ENCODE data around the gene ETNK1. TPM values are rescaled to one million over a fixed set of nuclear protein-coding genes. Genes with fewer than 3 reads are reported as not detected.

Gene ETNK1
- total and polyA plus RNA-seq, 2 experiments from 2014 or later = 19.0 to 58.5 TPM

DNA sequence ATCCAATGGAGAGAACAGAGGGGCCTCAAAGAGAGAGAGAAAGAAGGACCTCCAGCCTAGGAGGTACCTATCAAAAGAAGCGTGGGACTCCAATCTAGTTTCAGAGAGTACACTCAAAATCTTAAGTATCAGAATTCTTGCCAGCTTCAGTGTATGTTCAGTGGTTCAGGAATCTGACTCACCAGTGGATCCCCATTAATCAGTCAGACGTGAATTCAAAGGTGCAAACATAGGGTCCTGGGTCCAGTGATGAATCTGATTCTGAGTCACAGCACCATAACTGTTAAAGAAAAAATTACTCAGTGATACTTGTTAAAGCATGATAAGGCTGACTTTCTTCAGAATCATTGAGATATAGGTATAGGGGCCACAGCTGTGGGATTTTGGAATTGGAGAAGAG is 33.2 kb downstream of the ETNK1 start:
- Histone ChIP-seq H3K4me3 (no peak overlapping the region), H3K4me1 (ENCODE audit: insufficient read depth) (no peaks in the 10 kb centered on the region), H3K4me2 (no peak overlapping the region), H3K27me3 (no peaks in the 10 kb centered on the region), H3K9me2 (replicated peaks; ENCODE audit: insufficient read depth) (no peaks in the 10 kb centered on the region), H4K20me1 (ENCODE audit: insufficient read depth, poor library complexity, severe bottlenecking) (peaks cover 2% of the 10 kb centered on the region), H2AFZ (no peak overlapping the region), H3K79me2 (peaks cover 26% of the 10 kb centered on the region), H3K36me3 (replicated peaks; ENCODE audit: insufficient read depth, low read depth) (no peaks in the 10 kb centered on the region), H3K9me3 (ENCODE audit: low read depth) (no peaks in the 10 kb centered on the region), H3K27ac (no peak overlapping the region)
- TF ChIP-seq, protein P1, sequence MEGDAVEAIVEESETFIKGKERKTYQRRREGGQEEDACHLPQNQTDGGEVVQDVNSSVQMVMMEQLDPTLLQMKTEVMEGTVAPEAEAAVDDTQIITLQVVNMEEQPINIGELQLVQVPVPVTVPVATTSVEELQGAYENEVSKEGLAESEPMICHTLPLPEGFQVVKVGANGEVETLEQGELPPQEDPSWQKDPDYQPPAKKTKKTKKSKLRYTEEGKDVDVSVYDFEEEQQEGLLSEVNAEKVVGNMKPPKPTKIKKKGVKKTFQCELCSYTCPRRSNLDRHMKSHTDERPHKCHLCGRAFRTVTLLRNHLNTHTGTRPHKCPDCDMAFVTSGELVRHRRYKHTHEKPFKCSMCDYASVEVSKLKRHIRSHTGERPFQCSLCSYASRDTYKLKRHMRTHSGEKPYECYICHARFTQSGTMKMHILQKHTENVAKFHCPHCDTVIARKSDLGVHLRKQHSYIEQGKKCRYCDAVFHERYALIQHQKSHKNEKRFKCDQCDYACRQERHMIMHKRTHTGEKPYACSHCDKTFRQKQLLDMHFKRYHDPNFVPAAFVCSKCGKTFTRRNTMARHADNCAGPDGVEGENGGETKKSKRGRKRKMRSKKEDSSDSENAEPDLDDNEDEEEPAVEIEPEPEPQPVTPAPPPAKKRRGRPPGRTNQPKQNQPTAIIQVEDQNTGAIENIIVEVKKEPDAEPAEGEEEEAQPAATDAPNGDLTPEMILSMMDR (IDR thresholded peaks at IDR 0.05; ENCODE audit: poor library complexity) = no peak
- TF ChIP-seq EZH2phosphoT487 (IDR thresholded peaks at IDR 0.05; ENCODE audit: low read depth, severe bottlenecking, unreplicated experiment) (no peak), EZH2 (IDR thresholded peaks at IDR 0.05; ENCODE audit: borderline replicate concordance) (no peak)
- no peak for DNase-seq (ENCODE audit: low spot score)
- 92% methylated on average over 2 of the region's 2 CpGs for WGBS (ENCODE audit: low lambda C conversion rate, missing lambda C conversion rate)

DNA sequence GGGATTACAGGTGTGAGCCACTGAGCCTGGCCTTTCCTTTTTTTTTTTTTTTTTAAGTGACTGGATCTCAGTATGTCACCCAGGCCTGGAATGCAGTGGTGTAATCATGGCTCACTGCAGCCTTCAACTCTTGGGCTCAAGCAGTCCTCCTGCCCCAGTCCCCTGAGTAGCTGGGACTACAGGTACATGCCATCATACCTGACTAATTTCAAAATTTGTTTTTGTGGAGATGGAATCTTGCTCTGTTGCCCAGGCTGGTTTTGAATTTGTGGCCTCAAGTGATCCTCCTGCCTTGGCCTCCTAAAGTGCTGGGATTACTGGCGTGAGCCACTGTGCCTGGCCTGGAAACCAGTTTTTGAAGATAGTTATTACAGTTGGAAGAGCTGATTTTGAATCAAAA is 37.4 kb downstream of the ETNK1 start:
- Histone ChIP-seq H3K4me3 (no peak overlapping the region), H3K4me2 (no peak overlapping the region), H3K36me3 (replicated peaks; ENCODE audit: insufficient read depth, low read depth) (no peaks in the 10 kb centered on the region), H2AFZ (no peak overlapping the region), H3K4me1 (ENCODE audit: insufficient read depth) (no peaks in the 10 kb centered on the region), H3K9me3 (ENCODE audit: low read depth) (no peaks in the 10 kb centered on the region), H3K27me3 (no peaks in the 10 kb centered on the region), H3K27ac (no peak overlapping the region), H3K79me2 (peaks cover 2% of the 10 kb centered on the region), H4K20me1 (ENCODE audit: insufficient read depth, poor library complexity, severe bottlenecking) (no peaks in the 10 kb centered on the region), H3K9me2 (replicated peaks; ENCODE audit: insufficient read depth) (no peaks in the 10 kb centered on the region)
- no peak for DNase-seq (ENCODE audit: low spot score)
- 100% methylated on average over 1 of the region's 1 CpG for WGBS (ENCODE audit: low lambda C conversion rate, missing lambda C conversion rate)
- TF ChIP-seq, protein P1 (IDR thresholded peaks at IDR 0.05; ENCODE audit: poor library complexity) = no peak
- no peak for TF ChIP-seq EZH2 (IDR thresholded peaks at IDR 0.05; ENCODE audit: borderline replicate concordance)
- TF ChIP-seq EZH2phosphoT487 (IDR thresholded peaks at IDR 0.05; ENCODE audit: low read depth, severe bottlenecking, unreplicated experiment) = no peak

DNA sequence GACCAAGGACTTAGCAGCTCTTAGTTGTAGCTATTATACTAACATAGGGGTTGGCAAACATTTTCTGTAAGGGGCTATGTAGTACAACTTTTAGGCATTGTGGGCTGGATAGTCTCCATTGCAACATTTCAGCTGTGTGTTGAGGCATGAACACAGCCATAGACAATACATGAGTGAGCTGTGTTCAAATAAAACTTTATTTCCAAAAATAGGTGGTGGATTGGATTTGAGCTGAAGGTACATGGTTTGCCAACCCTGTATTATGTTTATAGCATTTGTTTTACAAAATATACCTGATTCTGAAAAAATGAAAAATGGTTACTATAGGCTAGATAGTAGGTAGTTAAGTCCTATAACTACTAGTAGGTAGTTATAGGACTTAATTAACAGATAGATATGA is 40.5 kb downstream of the ETNK1 start:
- H3K9me3 ChIP-seq (ENCODE audit: low read depth) = no peaks in the 10 kb centered on the region
- no peaks in the 10 kb centered on the region for H3K27me3 ChIP-seq
- no peak overlapping the region for H3K4me3 ChIP-seq
- H3K9me2 ChIP-seq (replicated peaks; ENCODE audit: insufficient read depth) = no peaks in the 10 kb centered on the region
- H3K79me2 ChIP-seq = no peaks in the 10 kb centered on the region
- TF ChIP-seq, protein P1 (IDR thresholded peaks at IDR 0.05; ENCODE audit: poor library complexity) = no peak
- TF ChIP-seq EZH2phosphoT487 (IDR thresholded peaks at IDR 0.05; ENCODE audit: low read depth, severe bottlenecking, unreplicated experiment) = no peak
- no peak for TF ChIP-seq EZH2 (IDR thresholded peaks at IDR 0.05; ENCODE audit: borderline replicate concordance)
- H3K4me2 ChIP-seq = no peak overlapping the region
- no peaks in the 10 kb centered on the region for H3K36me3 ChIP-seq (replicated peaks; ENCODE audit: insufficient read depth, low read depth)
- no peaks in the 10 kb centered on the region for H4K20me1 ChIP-seq (ENCODE audit: insufficient read depth, poor library complexity, severe bottlenecking)
- no peak overlapping the region for H2AFZ ChIP-seq
- no peak overlapping the region for H3K27ac ChIP-seq
- no peaks in the 10 kb centered on the region for H3K4me1 ChIP-seq (ENCODE audit: insufficient read depth)
- no peak for DNase-seq (ENCODE audit: low spot score)

DNA sequence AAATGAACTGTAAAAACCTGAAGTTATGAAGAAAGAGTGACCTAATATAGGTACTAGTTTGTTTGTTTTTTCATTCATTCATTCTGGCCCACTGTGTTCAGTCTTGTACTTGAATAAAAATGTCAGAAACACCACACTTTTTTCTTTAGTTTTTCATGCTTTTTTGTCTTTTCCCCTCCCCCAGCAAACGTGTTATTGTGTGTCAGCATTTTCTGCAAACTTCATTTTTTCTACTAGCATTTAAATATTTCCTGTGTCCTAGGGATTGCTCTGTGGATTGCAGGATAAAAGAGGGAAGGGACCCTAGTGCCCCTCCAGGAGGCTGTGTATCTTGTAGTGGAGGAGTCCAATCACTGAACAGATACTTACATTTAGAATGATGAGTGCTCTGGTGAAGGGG is 42.2 kb downstream of the ETNK1 start:
- Histone ChIP-seq H3K9me2 (replicated peaks; ENCODE audit: insufficient read depth) (no peaks in the 10 kb centered on the region), H3K9me3 (ENCODE audit: low read depth) (no peaks in the 10 kb centered on the region), H3K27me3 (no peaks in the 10 kb centered on the region), H3K79me2 (no peaks in the 10 kb centered on the region), H3K4me3 (no peak overlapping the region), H2AFZ (no peak overlapping the region), H3K4me2 (no peak overlapping the region), H3K36me3 (replicated peaks; ENCODE audit: insufficient read depth, low read depth) (no peaks in the 10 kb centered on the region), H4K20me1 (ENCODE audit: insufficient read depth, poor library complexity, severe bottlenecking) (no peaks in the 10 kb centered on the region), H3K4me1 (ENCODE audit: insufficient read depth) (no peaks in the 10 kb centered on the region), H3K27ac (no peak overlapping the region)
- TF ChIP-seq EZH2phosphoT487 (IDR thresholded peaks at IDR 0.05; ENCODE audit: low read depth, severe bottlenecking, unreplicated experiment) (no peak), EZH2 (IDR thresholded peaks at IDR 0.05; ENCODE audit: borderline replicate concordance) (no peak)
- TF ChIP-seq, protein P1 (IDR thresholded peaks at IDR 0.05; ENCODE audit: poor library complexity) = no peak
- DNase-seq (ENCODE audit: low spot score) = no peak
- WGBS (ENCODE audit: low lambda C conversion rate, missing lambda C conversion rate) = 65% methylated on average over 1 of the region's 1 CpG
